HG02981 (cell line): ENCODE measurements around the gene RPS6KA5.
"Not testable (repeated sequence)": the region's sequence is repeated elsewhere in the genome, so short reads cannot be mapped to it uniquely, and the experiment has no call there.

ENCODE experiments used
- ATAC-seq: cut with Tn5 transposase; IDR thresholded peaks from one replicate; pipeline ENCODE4 v1.9.1; 2021; ENCODE audit warnings: mild to moderate bottlenecking, moderate library complexity; ENCODE audit not compliant: unreplicated experiment

RPS6KA5 gene

DNA sequence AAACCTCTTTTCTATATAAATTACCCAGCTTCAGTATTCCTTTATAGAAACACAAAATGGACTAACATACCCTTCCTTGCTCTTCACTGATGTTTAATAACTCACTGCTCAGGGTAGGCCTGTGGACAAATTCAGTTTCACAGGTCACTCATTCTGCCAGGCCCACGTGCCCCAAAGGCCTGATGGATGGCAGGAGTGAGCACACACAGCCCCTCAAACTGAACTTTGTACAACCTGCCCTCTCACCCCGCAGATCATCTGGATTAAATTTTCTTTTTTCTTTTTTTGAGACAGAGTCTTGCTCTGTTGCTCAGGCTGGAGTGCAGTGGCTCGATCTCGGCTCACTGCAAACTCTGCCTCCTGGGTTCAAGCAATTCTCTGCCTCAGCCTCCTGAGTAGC, 219.8 kb downstream of the RPS6KA5 start:
- ATAC-seq = not testable (repeated sequence)

DNA sequence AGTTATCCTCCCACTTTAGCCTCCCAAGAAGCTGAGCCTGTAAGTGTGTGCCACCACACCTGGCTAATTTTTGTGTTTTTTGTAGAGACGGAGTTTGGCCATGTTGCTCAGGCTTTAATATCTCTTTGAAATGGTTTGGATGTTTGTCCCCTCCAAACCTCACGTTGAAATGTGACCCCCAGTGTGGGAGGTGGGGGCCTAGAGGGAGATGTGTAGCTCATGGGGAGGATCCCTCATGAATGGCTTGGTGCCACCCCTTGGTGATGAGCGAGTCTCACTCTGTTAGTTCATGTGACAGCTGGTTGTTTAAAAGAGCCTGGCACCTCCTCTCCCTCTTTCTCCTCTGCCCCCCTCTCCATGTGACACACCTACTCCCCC, 220.6 kb downstream of the RPS6KA5 start:
- ATAC-seq = no peak

DNA sequence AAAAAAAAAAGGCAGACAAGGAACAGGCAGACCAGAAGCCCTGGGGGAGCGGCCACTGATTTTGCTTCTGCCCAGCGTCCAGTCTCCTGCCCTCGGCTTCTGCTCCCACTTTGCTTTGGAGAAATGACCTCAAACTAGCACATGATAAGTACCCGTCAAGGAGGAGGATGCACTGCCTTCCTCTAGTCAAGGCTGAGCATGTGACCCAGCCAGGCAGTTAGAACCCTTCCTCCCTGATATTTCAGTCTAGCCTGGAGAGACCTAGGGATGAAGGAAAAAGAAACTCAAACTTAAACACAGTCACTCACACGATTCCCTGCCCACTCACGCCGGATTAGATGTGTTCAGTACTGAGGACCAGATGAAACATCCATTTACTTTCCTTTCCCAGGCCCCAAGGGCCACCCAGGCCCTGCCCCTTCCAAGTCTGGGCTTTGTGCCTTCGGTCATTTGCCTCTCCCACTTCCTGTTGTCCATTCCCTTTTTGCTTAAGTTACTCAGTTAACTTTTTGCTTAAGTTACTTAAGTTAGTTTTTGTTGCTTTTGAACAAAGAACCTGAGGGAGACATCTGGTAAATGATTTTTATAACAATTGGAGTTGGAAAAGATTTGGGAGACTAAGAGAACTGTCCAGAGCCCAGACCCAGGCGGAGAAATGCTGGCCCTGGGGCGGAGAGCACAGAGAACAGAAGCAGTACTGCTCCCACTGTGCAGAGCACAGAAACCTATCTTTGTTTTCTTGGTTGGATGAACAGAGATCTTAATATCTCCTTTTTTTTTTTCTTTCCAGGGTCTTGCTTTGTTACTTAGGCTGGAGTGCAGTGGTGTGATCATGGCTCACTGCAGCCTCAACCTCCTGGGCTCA, 221.2 kb downstream of the RPS6KA5 start:
- ATAC-seq = no peak

DNA sequence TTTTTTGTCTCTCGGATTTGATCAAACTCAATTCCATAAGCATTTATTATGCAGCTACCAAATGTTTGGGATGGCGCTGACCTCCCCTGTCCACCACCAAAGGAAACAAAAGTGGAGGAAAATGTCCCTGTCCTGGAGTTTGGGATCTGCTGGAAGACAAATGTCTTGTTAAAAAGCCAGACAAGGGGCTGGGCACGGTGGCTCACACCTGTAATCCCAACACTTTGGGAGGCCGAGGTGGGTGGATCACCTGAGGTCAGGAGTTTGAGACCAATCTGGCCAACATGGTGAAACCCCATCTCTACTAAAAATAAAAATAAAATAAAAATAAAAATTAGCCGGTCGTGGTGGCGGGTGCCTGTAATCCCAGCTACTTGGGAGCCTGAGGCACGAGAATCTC, 221.9 kb downstream of the RPS6KA5 start:
- not testable (repeated sequence) for ATAC-seq

DNA sequence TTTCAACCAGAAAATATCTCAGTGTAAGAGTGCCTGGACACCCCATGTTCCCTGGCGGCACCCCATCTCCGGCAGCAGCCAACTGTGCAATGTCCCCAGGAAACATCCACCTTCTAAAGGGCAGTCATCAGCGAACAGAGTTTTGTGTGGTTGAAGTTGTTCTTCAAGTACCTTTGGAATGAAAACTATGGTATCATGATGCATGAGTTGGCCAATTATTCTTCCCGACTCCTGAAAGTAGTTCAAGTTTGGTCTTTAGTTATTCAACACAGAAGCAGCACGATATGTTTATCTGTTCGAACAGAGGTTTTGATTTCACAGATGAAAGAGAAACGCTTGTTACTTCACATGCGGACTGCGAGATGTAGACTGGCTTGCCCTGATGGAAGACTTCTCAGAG, 223.1 kb downstream of the RPS6KA5 start:
- ATAC-seq = no peak

DNA sequence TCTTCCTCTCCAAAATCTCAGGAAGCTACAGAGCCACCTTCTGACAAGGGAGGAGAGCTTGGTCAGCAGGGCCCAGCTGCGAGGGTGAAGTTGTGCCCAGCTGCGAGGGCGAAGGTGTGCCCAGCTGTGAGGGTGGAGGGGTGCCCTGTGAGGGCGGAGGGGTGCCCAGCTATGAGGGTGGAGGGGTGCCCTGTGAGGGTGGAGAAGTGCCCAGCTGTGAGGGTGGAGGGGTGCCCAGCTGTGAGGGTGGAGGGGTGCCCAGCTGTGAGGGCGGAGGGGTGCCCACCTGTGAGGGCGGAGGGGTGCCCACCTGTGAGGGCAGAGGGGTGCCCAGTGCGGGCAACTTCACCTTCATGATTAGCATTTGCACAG, 223.8 kb downstream of the RPS6KA5 start:
- ATAC-seq = no peak

DNA sequence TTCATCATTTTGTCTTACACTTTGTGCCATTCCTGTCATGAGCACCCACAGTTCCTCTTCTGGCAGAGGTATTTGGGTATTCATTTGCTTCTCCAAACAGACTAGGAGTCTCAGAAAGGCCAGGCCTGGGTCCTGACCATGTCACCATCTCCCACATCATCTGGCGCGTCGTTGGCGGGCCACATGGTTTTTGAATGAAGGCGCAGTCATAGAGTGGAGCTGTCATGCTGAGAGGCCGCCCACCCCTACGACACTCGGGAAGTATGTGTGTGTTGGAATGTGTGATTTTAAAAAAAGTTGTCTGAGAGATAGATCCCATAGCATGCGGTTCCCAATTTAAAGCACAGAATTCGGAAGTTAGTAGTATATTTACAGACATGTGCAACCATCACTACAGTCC, 228.6 kb downstream of the RPS6KA5 start:
- ATAC-seq = no peak

DNA sequence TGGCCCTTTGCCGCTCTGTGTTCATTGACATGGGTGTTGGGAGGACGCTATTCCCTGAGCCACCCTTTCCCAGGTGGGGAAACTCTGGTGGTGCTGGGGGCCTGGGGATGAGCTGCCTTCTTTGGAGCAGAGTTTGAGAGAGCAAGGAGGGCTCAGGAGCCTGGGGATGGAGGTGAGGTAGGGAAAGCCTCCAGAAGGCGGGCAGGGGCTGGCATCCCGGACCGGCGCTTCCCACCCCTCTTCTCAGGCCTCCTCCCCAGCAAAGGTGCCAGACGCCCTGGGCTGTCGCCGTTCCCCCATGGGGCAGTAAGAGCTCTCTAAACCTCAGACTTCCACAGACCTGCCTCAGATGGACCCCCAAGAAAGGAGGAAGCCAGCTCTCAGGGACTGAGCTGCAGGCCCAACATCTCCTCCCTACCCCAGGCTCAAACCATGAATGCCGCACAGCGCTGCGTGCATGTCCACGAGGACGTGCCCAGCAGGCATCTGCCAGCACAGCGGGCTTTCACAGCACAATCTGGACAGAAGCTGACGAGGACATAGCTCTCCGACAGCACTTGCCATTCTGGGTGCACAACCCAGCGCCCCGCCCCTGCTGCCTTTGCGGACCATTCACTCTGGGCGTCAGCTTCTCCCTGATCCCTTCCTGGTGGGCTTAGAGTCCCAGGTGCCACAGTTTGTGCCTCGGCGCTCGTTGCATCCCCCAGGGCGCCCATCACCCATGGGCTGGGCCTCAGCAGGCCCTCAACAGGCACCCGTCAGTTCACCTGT, 229.3 kb downstream of the RPS6KA5 start:
- no peak for ATAC-seq

DNA sequence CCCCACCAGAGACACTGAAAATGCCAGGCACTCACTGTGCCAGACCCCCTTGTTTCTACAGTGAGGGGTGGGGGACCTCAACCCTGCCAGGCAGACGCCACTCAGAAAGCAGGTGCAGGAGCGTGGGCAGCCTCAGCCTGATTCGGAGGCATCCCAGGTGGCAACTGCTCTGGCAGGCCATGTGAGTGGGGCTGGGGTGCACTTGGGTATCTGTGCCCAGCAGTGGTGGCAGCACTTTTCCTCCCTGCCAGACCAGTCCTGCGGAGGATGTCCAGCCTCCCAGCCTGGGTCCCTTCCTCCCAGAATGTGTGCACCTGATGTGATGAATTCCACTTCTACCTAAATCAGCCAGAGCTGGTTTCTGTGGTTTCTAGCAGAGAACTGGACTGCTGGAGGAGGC, 230.8 kb downstream of the RPS6KA5 start:
- no peak for ATAC-seq

DNA sequence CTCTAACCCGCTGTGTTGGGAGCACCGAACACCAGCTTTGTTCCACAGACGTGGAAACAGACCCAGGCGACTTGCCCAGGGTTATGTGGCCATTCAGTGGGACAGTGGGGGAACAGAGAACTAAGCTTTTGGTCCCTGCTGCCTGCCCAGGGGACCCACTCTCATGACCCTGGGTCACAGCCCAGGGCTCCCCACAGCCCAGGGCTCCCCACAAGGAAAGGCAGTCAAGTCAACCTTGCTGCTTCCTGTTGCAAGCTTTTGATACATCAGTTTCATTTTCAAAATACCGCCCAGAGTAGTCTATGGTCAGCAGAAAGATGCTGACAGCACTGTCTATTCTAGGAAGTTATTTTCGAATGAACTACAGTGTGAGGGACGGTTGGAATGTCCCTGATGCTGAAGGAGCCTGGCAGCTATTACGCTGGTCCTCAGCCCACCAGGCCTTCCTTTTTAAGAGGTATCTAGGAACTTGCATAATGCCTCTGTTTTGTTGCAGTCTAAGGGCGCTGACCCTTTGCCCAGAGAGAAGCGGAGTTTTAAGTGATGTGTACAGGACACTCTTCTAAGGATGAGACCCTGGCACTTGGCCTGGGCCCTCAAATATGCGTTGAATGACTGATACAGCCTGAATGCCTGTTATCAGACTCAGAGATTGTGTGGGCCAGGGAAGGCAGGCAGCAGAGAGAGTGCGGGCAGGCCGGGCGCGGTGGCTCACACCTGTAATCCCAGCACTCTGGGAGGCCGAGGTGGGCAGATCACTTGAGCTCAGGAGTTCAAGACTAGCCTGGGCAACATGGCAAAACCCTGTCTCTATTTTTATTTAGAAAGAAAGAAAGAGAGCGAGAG, 231.6 kb downstream of the RPS6KA5 start:
- no peak for ATAC-seq

DNA sequence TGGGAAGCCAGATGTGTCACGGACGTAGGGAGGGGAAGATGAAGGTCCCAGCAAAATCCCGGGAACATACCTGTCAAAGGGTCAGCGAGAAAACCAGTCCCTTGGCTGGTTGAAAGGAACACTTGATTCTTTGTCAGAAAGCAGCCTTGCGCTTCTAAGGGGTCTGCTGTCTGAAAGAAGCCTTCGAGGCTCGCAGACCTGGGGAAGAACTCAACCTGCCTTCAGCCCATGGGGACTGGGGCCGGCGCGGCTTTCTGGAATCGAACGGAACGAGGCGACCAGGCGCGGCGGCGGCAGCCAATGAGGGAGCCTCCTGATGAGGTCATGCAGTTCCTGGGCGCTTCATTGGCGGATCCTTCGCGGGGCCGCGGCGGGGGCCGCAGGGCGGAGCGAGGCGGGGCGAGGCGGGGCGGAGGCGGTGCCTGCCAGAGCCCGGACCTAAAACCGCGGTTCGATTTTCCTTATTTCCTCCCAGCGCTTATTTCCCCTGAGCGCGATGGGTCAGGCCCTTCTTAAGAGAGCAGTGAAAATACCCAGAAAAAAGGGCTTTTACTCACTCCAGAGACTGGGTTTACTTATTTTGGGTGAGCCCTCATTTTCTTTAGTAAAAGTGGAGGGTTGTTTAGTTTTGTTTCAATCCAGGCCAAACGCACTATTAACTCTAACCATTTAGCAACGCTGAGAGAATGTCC, 232.4 kb downstream of the RPS6KA5 start:
- ATAC-seq = peak; percentile 99

DNA sequence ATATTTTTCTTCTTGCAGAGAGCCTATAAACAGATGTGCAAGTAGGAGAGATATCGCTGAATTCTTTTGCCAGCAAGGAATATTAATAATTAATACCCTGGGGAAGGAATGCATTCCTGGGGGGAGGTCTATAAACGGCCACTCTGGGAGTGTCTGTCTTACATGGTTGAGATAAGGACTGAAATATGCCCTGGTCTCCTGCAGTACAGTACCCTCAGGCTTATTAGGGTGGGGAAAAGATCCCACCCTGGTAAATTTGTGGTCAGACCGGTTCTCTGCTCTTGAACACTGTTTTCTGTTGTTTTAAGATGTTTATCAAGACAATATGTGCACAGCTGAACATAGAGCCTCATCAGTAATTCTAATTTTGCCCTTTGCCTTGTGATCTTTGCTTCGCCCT, 236.9 kb downstream of the RPS6KA5 start:
- ATAC-seq = not testable (repeated sequence)

DNA sequence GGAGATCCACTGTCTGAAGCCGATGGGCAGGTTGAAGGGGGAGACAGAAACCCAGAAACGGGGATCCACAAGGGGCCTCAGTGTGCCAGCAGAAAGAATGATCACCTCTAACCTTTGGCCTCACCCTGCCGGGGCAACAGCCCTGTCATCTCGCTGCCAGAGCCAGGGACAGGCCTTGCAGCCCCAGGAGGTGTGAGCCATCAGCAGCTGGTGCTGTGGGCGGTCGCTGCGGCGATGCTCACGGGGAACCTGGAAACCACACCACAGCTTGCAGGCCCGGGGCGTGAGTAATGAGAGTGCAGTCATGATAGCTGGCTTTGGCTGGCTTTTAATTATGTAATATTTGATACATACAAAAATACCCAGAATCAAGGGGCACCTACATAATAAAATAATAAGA, 239.5 kb downstream of the RPS6KA5 start:
- peak; percentile 77 for ATAC-seq

DNA sequence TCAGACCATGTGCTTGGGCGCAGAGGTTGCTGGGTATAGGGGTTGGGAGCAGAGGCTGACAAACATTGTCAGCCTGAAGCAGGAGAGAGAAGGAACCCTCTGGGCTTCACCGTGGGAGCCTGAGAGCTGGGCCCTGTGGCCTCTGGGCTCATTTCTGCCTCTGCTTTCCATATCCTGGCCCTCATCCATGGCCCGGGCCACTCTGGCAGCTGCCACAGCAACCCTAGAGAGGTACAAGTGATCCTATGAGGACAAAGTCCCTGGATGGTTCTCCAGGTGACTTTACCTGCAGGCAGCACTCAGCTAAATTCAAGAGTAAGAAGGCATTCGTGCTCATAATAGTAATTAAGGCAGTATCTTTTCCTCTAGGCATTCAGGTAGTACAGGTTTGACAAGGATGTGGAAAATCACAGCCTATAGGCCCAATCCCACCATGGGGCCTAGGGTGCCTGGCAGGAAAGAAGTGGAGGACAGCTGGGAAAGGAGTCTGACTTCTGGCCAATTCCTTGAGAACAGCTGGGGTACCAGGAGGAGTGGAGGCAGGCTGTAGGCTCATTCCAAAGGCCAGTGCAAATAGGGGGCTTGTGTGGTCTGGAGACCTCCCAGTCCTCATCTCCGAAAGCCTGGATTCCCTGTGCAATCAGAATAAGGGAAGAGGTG, 240.6 kb downstream of the RPS6KA5 start:
- no peak for ATAC-seq

DNA sequence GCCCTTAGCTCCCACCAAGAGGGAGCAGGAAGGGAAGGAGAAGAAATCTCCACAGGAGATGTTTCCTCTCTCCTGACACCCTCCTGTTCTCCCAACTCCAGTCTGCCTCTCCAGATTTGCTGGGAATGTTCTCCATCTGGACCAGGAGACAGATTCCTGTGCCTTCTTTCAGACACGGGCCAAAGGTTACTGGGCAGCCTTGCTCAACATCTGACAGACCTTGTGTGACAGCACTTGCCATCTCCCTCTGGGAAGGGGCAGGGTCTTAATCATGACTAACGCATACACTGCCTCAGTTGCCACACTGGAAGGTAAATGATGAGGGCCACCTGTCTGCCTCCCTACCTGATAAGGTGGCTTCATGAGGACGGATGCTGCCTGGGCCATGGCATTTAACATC, 241.7 kb downstream of the RPS6KA5 start:
- no peak for ATAC-seq

DNA sequence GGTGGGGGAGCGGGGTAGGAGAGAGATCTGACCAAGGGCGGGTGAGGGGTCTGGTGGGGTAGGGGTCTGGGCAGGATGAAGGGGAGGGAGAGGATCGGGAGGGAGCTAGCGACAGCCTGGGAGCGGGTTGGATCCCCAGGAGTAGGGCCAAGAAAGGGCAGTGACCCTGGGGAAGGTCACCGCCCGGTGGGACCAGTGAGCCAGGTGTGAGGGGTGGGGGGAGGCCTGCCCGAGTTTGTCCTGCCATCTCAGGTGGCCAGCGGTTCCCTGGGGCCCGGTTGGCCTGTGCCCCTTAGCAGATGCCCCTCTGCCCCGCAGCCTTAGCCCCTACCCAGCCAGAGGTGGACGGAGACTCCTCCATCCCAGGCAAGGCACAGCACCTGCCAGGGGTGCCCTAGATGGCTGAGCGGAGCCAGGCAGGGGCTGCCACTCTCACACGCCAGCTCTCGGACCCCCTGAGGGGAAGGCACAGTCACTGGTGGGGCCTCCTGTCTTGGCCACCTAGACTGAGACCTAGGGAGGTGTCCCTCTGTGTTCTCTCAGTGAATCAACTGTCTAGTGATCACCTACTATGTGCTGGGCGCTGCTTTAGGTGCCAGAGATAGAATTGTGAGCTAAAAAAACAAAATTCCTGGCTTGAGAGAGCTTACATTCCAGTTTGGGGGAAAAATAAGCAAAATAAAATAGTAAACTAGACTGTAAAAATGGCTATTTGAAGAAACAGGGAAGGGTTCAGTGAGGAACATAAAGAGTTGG, 243.6 kb downstream of the RPS6KA5 start:
- ATAC-seq = no peak

DNA sequence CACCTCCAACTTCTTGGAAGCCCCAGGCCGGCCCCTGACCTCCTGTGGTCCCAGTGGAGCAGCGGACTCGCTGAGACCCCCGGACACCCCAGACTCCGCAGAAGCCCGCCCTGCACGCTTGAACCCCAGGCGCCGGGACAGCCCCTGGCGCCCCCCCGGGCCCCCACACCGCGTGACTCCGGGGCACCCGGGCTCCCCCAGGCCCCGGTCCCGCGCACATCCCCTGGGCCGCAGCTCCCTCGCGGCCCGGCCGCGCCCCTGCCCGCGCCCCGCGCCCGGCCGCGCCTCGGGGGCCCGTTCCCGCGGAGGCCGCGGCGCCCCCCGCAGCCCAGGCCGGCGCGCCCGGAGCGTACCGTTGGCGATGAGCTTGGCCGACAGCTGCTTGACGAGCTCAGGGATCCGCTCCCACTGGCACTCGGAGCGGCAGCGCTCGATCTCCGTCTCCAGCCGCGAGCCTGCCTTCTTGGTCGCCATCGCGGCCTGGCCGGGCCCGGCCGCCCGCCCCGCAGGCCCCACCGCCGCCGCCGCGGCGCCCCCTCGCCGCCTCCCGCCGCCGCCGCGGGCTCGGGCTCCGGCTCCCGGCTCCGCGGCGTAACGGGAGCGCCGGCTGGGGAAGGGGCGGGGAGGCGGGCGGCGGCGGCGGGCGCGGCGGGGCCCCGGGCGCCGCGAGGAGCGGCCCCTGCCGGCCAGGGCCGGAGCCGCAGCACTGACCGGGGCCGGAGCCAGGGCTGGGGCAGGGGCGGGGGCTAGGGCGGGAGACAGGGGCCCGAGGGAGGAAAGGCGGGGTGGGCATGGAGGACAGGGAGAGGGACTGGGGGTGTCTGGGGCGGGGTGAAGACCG, 244.4 kb downstream of the RPS6KA5 start, which contains the start of gene TTC7B:
TSS of gene TTC7B (minus strand) at position 609 of the 841 bp plus-strand sequence. CDS start at position 474, 135 bp downstream.
- ATAC-seq = peak; percentile 71

DNA sequence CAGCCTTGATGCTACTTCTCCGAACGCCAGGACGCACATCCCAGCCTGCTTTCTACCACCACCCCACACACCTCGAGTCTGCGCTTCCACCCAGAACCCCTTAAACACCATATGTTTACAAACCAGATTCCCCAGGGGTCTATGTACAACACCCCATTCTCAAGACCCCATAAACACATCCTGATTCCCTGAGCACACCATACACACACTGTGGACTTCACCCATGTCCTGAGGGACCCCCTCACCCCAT, 244.9 kb downstream of the RPS6KA5 start:
- ATAC-seq = no peak
